Trophoblast cell (in vitro differentiated cells and primary cell): ENCODE measurements around the gene GPATCH1.
A peak's percentile ranks its signal among the peaks of the same experiment; 100 is the strongest.

ENCODE experiments used
- DNase-seq, 2 donors: peaks; one replicate each; pipeline ENCODE4 v3.0.0-alpha.2; 2016
- H2AFZ ChIP-seq: 2 replicates; pipeline ENCODE4 v1.6.1; 2013; ENCODE audit warnings: low read length, moderate library complexity, mild to moderate bottlenecking; ENCODE audit not compliant: insufficient read depth, poor library complexity
- H2AK5ac ChIP-seq: 2 replicates; pipeline ENCODE4 v1.6.1; 2013; ENCODE audit warnings: mild to moderate bottlenecking, low read length
- H2BK120ac ChIP-seq: 2 replicates; pipeline ENCODE4 v1.6.1; 2013; ENCODE audit warnings: low read length, mild to moderate bottlenecking, moderate library complexity; ENCODE audit not compliant: insufficient read depth, poor library complexity
- H2BK12ac ChIP-seq: 2 replicates; pipeline ENCODE4 v1.6.1; 2013; ENCODE audit warnings: mild to moderate bottlenecking, low read length, moderate library complexity
- H2BK5ac ChIP-seq: 2 replicates; pipeline ENCODE4 v1.6.1; 2013; ENCODE audit warnings: low read length, low read depth, moderate library complexity, mild to moderate bottlenecking; ENCODE audit not compliant: poor library complexity
- H3K14ac ChIP-seq: 2 replicates; pipeline ENCODE4 v1.6.1; 2013; ENCODE audit warnings: mild to moderate bottlenecking, low read length
- H3K18ac ChIP-seq: 2 replicates; pipeline ENCODE4 v1.6.1; 2013; ENCODE audit warnings: mild to moderate bottlenecking, low read length
- H3K23ac ChIP-seq: 2 replicates; pipeline ENCODE4 v1.6.1; 2013; ENCODE audit warnings: low read length
- H3K27ac ChIP-seq: 2 replicates; pipeline ENCODE4 v1.5.1; 2013; ENCODE audit warnings: low read depth, mild to moderate bottlenecking, inconsistent platforms, low read length, moderate library complexity
- H3K27me3 ChIP-seq: 2 replicates; pipeline ENCODE4 v1.6.1; 2013; ENCODE audit warnings: inconsistent platforms, mild to moderate bottlenecking, low read length, moderate library complexity; ENCODE audit not compliant: insufficient read depth
- H3K36me3 ChIP-seq, 2 experiments: 1 replicate in 1 of 2; 2 replicates in 1 of 2; pipeline ENCODE4 v1.6.1; 2013; ENCODE audit warnings: low read length in 2 of 2, mild to moderate bottlenecking in 2 of 2, moderate library complexity in 1 of 2; ENCODE audit not compliant: insufficient read depth in 2 of 2, control insufficient read depth in 1 of 2
- H3K4ac ChIP-seq: 2 replicates; pipeline ENCODE4 v1.6.1; 2013; ENCODE audit warnings: low read depth, mild to moderate bottlenecking, low read length, moderate library complexity
- H3K4me1 ChIP-seq, 2 experiments: 1 replicate in 1 of 2; 2 replicates in 1 of 2; pipeline ENCODE4 v1.6.1; 2013; ENCODE audit warnings: low read length in 2 of 2, mild to moderate bottlenecking in 2 of 2, moderate library complexity in 1 of 2; ENCODE audit not compliant: insufficient read depth in 2 of 2, control insufficient read depth in 1 of 2
- H3K4me2 ChIP-seq: 2 replicates; pipeline ENCODE4 v1.6.1; 2013; ENCODE audit warnings: inconsistent platforms, mild to moderate bottlenecking, low read length, moderate library complexity
- H3K4me3 ChIP-seq: 2 replicates; pipeline ENCODE4 v1.5.1; 2013; ENCODE audit warnings: mild to moderate bottlenecking, low read depth, low read length, inconsistent platforms
- H3K79me1 ChIP-seq: one replicate; pipeline ENCODE4 v1.6.1; 2013; ENCODE audit warnings: low read length
- H3K79me2 ChIP-seq: 2 replicates; pipeline ENCODE4 v1.6.1; 2013; ENCODE audit warnings: low read length, mild to moderate bottlenecking; ENCODE audit not compliant: control insufficient read depth, insufficient read depth, poor library complexity
- H3K9ac ChIP-seq: 2 replicates; pipeline ENCODE4 v1.6.1; 2013; ENCODE audit warnings: mild to moderate bottlenecking, low read length
- H3K9me3 ChIP-seq: 2 replicates; pipeline ENCODE4 v1.6.1; 2013; ENCODE audit warnings: low read depth, mild to moderate bottlenecking, control low read depth, inconsistent platforms, low read length; ENCODE audit not compliant: insufficient read depth
- H4K12ac ChIP-seq: 2 replicates; pipeline ENCODE4 v1.6.1; 2013; ENCODE audit warnings: low read depth, mild to moderate bottlenecking, low read length, moderate library complexity
- H4K8ac ChIP-seq: 2 replicates; pipeline ENCODE4 v1.6.1; 2013; ENCODE audit warnings: low read depth, mild to moderate bottlenecking, low read length, moderate library complexity
- H4K91ac ChIP-seq: one replicate; pipeline ENCODE4 v1.6.1; 2013; ENCODE audit warnings: low read depth, mild to moderate bottlenecking, low read length, moderate library complexity
- WGBS: extraction: QIAGEN DNeasy Blood & Tissue Kit; methylation state at CpG from one replicate; pipeline ENCODE4 v1.1.7; 2013; ENCODE audit warnings: missing lambda C conversion rate; ENCODE audit not compliant: insufficient read length, insufficient coverage; ENCODE audit errors: extremely low coverage; 5-methylcytosine and 5-hydroxymethylcytosine counted together

The GPATCH1 gene

DNA sequence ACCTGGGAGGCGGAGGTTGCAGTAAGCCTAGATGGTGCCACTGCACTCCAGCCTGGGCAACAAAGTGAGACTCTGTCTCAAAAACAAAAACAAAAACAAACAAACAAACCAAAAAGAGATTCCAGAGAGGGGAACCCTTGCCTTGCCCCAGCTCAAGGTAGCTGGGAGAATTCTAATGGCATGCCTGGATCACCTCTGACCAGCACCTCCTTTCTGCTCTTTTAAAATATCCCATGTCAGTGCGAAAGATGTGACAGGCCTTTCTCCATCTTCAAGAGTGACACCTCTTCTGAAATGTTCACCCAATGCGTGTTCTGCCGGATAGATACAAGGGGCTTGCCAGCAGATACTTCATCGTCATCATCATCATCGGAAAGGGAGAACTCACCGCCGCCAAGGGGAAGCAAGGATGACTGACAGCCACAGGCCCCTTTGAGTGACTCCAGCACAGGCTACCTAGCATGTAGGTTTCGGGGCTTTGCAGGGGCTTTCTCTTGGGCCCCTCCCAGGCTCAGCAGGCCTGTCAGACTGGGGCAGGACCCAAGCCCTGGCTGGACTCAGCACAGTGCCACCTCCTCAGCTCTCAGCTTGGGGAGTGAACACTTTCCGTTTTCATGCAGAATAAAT, 94.3 kb downstream of the GPATCH1 start:
- H3K9me3 ChIP-seq: no peaks in the 10 kb centered on the region
- H2AFZ ChIP-seq: no peak overlapping the region
- peaks cover 8 to 10% of the 10 kb centered on the region in 2 experiments for H3K4me1 ChIP-seq
- no peaks in the 10 kb centered on the region for H3K27me3 ChIP-seq
- peaks cover 5% of the 10 kb centered on the region for H3K79me1 ChIP-seq
- no peak overlapping the region for H3K23ac ChIP-seq
- no peak overlapping the region for H2BK120ac ChIP-seq
- peaks cover 4% of the 10 kb centered on the region for H3K79me2 ChIP-seq
- no peak overlapping the region for H3K4me2 ChIP-seq
- H4K8ac ChIP-seq: peak overlapping the region; percentile 28
- H3K4me3 ChIP-seq: no peak overlapping the region
- no peak overlapping the region for H3K18ac ChIP-seq
- no peak overlapping the region for H3K4ac ChIP-seq
- no peak overlapping the region for H3K14ac ChIP-seq
- WGBS: no CpG with 5 or more reads among the region's 10 CpGs
- no peaks in the 10 kb centered on the region for H3K36me3 ChIP-seq
- no peak overlapping the region for H3K27ac ChIP-seq
- H4K12ac ChIP-seq: no peak overlapping the region
- H2BK5ac ChIP-seq: no peak overlapping the region
- H2BK12ac ChIP-seq: no peak overlapping the region
- H2AK5ac ChIP-seq: no peak overlapping the region
- H3K9ac ChIP-seq: no peak overlapping the region
- no peak for DNase-seq
- H4K91ac ChIP-seq: no peak overlapping the region

DNA sequence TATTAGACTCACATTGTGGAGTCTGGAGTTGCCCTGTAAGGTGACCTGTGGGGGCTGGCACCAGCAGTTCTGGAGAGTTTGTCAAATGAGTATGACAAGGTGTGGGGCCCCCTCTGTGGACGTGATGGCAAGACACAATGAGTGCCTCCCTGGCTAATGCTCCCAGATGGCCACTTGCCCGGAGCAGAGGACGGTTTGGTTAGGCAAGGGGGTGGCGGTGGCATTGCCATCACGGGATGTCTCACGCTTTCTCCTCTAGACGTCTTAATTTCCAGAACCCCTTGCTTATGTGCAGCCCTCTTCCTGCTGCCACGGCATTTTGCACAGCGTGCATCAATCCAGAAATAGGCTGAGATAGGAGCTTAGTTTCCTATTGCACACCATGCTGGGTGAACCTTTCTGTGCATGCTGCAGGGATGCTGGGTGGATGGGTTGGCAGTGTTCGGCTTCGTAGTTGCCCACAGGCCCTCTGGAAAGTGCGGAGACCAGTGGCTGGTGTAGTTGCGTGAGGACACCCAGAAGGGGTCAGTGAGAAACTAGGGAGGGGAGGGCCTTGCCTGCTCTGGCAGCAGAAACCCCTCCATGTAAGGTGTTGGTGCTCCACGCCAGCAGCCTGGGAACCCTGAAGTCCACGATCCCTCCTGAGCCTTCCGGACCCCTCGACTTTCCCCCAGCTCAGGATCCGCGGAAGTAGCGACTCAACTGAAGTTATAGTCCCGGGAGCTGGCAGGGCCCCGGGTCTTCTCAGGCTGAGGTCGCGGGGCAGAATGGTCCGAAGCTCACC, 95.1 kb downstream of the GPATCH1 start:
- H3K4me3 ChIP-seq: peak overlapping the region; percentile 82
- H3K79me2 ChIP-seq: peaks cover 4% of the 10 kb centered on the region
- peak overlapping the region; percentile 90 for H3K9ac ChIP-seq
- H3K18ac ChIP-seq: peak overlapping the region; percentile 81
- peak overlapping the region; percentile 78 for H3K27ac ChIP-seq
- peak overlapping the region; percentile 62 for H2BK120ac ChIP-seq
- H2BK12ac ChIP-seq: no peak overlapping the region
- DNase-seq: peak; percentile 16 to 47
- H3K36me3 ChIP-seq: no peaks in the 10 kb centered on the region
- H3K4me2 ChIP-seq: peak overlapping the region; percentile 72
- peak overlapping the region; percentile 87 for H3K14ac ChIP-seq
- H3K79me1 ChIP-seq: peaks cover 5% of the 10 kb centered on the region
- H3K23ac ChIP-seq: no peak overlapping the region
- peak overlapping the region; percentile 96 for H4K8ac ChIP-seq
- no peak overlapping the region for H2AK5ac ChIP-seq
- no peaks in the 10 kb centered on the region for H3K27me3 ChIP-seq
- peak overlapping the region; percentile 89 for H4K91ac ChIP-seq
- peak overlapping the region; percentile 44 for H3K4ac ChIP-seq
- no CpG with 5 or more reads among the region's 25 CpGs for WGBS
- peak overlapping the region; percentile 90 for H4K12ac ChIP-seq
- no peaks in the 10 kb centered on the region for H3K9me3 ChIP-seq
- peak overlapping the region; percentile 80 for H2BK5ac ChIP-seq
- peaks cover 8 to 10% of the 10 kb centered on the region in 2 experiments for H3K4me1 ChIP-seq
- peak overlapping the region; percentile 92 for H2AFZ ChIP-seq

DNA sequence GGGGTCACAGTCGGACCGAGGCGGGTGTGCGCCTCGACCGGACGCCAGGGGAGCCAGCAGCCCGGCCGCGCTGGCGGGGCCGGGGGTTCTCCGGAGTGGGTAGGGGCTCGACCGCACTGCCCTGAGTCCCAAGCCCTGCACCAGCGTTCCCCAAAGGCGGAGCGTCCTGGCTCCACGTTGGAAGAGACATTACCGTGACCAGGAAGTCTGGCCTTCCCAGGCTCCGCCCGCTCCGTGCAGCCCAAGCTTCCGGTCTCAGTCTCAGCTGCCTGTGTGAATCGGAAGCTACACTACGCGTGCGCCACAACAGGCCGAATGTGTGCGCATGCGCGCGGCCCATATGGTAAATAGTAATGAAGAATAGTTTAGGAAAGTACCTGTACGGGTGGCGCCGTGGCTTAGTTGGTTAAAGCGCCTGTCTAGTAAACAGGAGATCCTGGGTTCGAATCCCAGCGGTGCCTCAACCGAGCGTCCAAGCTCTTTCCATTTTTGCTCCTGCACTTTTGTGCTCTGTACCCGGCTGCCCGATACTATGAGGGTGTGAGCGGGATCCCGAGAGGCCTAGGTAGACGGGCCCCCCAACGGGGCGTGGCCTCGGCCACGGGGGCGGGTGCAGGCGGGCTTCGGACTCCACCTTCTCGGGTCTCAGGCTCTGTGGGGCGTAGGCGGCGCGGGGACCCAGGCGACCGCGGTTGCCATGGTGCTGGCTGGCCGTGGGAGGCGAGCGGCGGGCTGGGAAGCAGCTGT, 95.9 kb downstream of the GPATCH1 start:
- H4K91ac ChIP-seq: peak overlapping the region; percentile 89
- H3K4me1 ChIP-seq: peaks cover 8 to 10% of the 10 kb centered on the region in 2 experiments
- H3K27me3 ChIP-seq: no peaks in the 10 kb centered on the region
- H4K12ac ChIP-seq: peak overlapping the region; percentile 90
- H3K23ac ChIP-seq: no peak overlapping the region
- H3K9ac ChIP-seq: peak overlapping the region; percentile 90
- no peak overlapping the region for H2BK12ac ChIP-seq
- peak overlapping the region; percentile 62 for H2BK120ac ChIP-seq
- peak overlapping the region; percentile 80 for H2BK5ac ChIP-seq
- peak overlapping the region; percentile 87 for H3K14ac ChIP-seq
- DNase-seq: peak; percentile 99
- H3K36me3 ChIP-seq: no peaks in the 10 kb centered on the region
- no peaks in the 10 kb centered on the region for H3K9me3 ChIP-seq
- H2AK5ac ChIP-seq: no peak overlapping the region
- H4K8ac ChIP-seq: peak overlapping the region; percentile 96
- H3K79me1 ChIP-seq: peaks cover 5% of the 10 kb centered on the region
- peak overlapping the region; percentile 74 for H3K4me2 ChIP-seq
- peak overlapping the region; percentile 92 for H2AFZ ChIP-seq
- H3K4me3 ChIP-seq: peak overlapping the region; percentile 82
- peaks cover 4% of the 10 kb centered on the region for H3K79me2 ChIP-seq
- H3K18ac ChIP-seq: peak overlapping the region; percentile 81
- WGBS: no CpG with 5 or more reads among the region's 65 CpGs
- peak overlapping the region; percentile 44 for H3K4ac ChIP-seq
- H3K27ac ChIP-seq: peak overlapping the region; percentile 78

DNA sequence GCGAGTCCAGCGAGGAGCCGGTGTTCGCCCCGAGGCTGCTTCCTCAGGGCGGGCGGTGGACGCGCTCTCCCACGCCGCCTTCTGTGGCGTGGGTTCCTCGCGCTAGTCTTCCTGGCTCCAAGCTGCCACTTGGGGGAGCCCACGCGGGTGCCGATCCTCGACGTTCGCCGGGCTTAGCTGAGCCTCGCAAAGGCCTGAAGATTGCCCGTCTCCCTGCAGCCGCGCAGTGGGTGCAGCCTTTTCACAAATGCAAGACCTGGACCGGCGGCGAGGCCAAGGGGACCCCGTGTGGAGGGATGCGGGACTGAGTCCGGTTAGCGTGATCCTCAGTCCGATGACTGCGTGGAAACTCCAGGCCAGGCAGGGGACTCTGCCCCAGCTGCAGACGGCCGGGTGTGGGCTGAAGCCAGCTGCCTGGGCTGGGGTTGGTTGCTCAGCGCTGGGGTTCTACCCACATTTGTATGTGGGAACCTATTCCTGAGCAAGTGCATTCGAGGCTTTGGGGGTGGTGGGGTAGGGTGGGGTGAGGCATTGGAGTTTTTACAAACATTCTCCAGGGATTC, 96.5 kb downstream of the GPATCH1 start:
- peak; percentile 76 to 77 for DNase-seq
- Histone ChIP-seq H3K36me3 (no peaks in the 10 kb centered on the region), H3K14ac (no peak overlapping the region), H2BK12ac (no peak overlapping the region), H4K91ac (no peak overlapping the region), H3K4me3 (peak overlapping the region; percentile 66), H2BK5ac (no peak overlapping the region), H3K9me3 (no peaks in the 10 kb centered on the region), H3K9ac (peak overlapping the region; percentile 2), H3K27me3 (no peaks in the 10 kb centered on the region), H4K12ac (no peak overlapping the region), H2BK120ac (no peak overlapping the region), H2AFZ (peak overlapping the region; percentile 28), H3K79me1 (peaks cover 5% of the 10 kb centered on the region), H3K4me1 (peaks cover 8 to 10% of the 10 kb centered on the region in 2 experiments), H3K27ac (no peak overlapping the region), H3K4me2 (peak overlapping the region; percentile 74), H4K8ac (no peak overlapping the region), H3K4ac (no peak overlapping the region), H2AK5ac (no peak overlapping the region), H3K18ac (peak overlapping the region; percentile 11), H3K79me2 (peaks cover 4% of the 10 kb centered on the region), H3K23ac (no peak overlapping the region)
- no CpG with 5 or more reads among the region's 38 CpGs for WGBS
